ENCODE measurements around the gene KRT2.

KRT2 gene

GRCh38 chr12:52602552-52602951, 49.5 kb downstream of the KRT2 start:
- H3K4me1 ChIP-seq (ENCODE audit: control insufficient read depth in 1 of 2, insufficient read depth in 1 of 2, low read depth in 1 of 2, low read length in 1 of 2): no peaks in the 10 kb centered on the region
- H3K27me3 ChIP-seq: peaks cover 60% of the 10 kb centered on the region
- no peak overlapping the region for H3K27ac ChIP-seq
- TF ChIP-seq, protein P1, sequence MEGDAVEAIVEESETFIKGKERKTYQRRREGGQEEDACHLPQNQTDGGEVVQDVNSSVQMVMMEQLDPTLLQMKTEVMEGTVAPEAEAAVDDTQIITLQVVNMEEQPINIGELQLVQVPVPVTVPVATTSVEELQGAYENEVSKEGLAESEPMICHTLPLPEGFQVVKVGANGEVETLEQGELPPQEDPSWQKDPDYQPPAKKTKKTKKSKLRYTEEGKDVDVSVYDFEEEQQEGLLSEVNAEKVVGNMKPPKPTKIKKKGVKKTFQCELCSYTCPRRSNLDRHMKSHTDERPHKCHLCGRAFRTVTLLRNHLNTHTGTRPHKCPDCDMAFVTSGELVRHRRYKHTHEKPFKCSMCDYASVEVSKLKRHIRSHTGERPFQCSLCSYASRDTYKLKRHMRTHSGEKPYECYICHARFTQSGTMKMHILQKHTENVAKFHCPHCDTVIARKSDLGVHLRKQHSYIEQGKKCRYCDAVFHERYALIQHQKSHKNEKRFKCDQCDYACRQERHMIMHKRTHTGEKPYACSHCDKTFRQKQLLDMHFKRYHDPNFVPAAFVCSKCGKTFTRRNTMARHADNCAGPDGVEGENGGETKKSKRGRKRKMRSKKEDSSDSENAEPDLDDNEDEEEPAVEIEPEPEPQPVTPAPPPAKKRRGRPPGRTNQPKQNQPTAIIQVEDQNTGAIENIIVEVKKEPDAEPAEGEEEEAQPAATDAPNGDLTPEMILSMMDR (IDR thresholded peaks at IDR 0.05): no peak
- H3K9me3 ChIP-seq: no peaks in the 10 kb centered on the region
- H3K4me3 ChIP-seq (ENCODE audit: low read depth in 1 of 2, low read length in 1 of 2): no peak overlapping the region
- H3K36me3 ChIP-seq: no peaks in the 10 kb centered on the region

GRCh38 chr12:52601671-52602070, 50.3 kb downstream of the KRT2 start:
- H3K9me3 ChIP-seq: no peaks in the 10 kb centered on the region
- TF ChIP-seq, protein P1 (IDR thresholded peaks at IDR 0.05): no peak
- H3K27ac ChIP-seq: no peak overlapping the region
- no peaks in the 10 kb centered on the region for H3K36me3 ChIP-seq
- H3K4me1 ChIP-seq (ENCODE audit: control insufficient read depth in 1 of 2, insufficient read depth in 1 of 2, low read depth in 1 of 2, low read length in 1 of 2): no peaks in the 10 kb centered on the region
- H3K4me3 ChIP-seq (ENCODE audit: low read depth in 1 of 2, low read length in 1 of 2): no peak overlapping the region
- H3K27me3 ChIP-seq: peaks cover 69% of the 10 kb centered on the region

- no peaks in the 10 kb centered on the region for H3K9me3 ChIP-seq
- no peaks in the 10 kb centered on the region for H3K4me1 ChIP-seq (ENCODE audit: control insufficient read depth in 1 of 2, insufficient read depth in 1 of 2, low read depth in 1 of 2, low read length in 1 of 2)
- H3K36me3 ChIP-seq: no peaks in the 10 kb centered on the region
- H3K27me3 ChIP-seq: peaks cover 72% of the 10 kb centered on the region
- H3K4me3 ChIP-seq (ENCODE audit: low read depth in 1 of 2, low read length in 1 of 2): no peak within 1 kb of the TSS
- H3K27ac ChIP-seq: no peak within 1 kb of the TSS
- TF ChIP-seq, protein P1 (IDR thresholded peaks at IDR 0.05): no peak
Measured at GRCh38 chr12:52600941-52601481, 51.0 kb downstream of the KRT2 start, which contains the start of gene KRT72. Gene KRT72 (minus strand): TSS chr12:52601463. CDS start chr12:52601452, 11 bp downstream.

DNA sequence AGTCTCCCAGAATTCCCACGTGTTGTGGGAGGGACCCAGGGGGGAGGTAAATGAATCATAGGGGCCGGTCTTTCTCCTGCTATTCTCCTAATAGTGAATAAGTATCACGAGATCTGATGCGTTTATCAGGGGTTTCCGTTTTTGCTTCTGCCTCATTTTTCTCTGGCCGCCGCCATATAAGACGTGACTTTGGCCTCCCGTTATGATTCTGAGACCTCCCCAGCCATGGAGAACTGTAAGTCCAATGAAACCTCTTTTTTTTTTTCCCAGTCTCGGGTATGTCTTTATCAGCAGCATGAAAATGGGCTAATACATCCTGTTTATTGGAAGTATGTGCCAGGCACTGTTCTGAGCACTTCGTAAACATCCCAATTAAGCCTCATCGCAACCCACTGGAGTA, 51.5 kb downstream of the KRT2 start:
- H3K27ac ChIP-seq: no peak overlapping the region
- H3K9me3 ChIP-seq: no peaks in the 10 kb centered on the region
- no peaks in the 10 kb centered on the region for H3K4me1 ChIP-seq (ENCODE audit: control insufficient read depth in 1 of 2, insufficient read depth in 1 of 2, low read depth in 1 of 2, low read length in 1 of 2)
- H3K27me3 ChIP-seq: peaks cover 75% of the 10 kb centered on the region
- no peak overlapping the region for H3K4me3 ChIP-seq (ENCODE audit: low read depth in 1 of 2, low read length in 1 of 2)
- no peaks in the 10 kb centered on the region for H3K36me3 ChIP-seq
- TF ChIP-seq, protein P1 (IDR thresholded peaks at IDR 0.05): no peak

DNA sequence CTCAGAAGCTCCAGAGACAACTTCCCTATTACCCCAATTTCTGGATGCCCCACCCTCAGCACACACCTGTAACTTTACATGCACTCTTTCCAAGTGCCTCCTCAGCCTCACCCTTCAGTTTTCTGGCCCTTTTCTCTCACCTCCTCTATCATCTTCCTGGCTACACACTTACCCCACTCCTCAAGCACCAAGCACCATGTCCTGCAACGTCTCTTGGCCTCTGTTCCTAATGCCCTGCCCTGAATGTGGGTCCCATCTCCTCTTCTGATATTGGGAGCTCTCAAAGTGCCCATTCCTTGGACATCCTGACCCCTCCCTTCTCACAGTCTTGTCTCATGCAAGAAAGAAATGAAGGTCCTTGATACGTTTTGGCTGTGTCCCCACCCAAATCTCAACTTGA, 51.9 kb downstream of the KRT2 start:
- Histone ChIP-seq H3K4me1 (ENCODE audit: control insufficient read depth in 1 of 2, insufficient read depth in 1 of 2, low read depth in 1 of 2, low read length in 1 of 2) (no peaks in the 10 kb centered on the region), H3K36me3 (no peaks in the 10 kb centered on the region), H3K4me3 (ENCODE audit: low read depth in 1 of 2, low read length in 1 of 2) (no peak overlapping the region), H3K27ac (no peak overlapping the region), H3K9me3 (no peaks in the 10 kb centered on the region), H3K27me3 (peaks cover 75% of the 10 kb centered on the region)
- TF ChIP-seq, protein P1 (IDR thresholded peaks at IDR 0.05): no peak
